ENCODE results near the gene DHRSX. TPM values are rescaled to one million over a fixed set of nuclear protein-coding genes. Genes with fewer than 3 reads are reported as not detected.

Gene DHRSX
- total RNA-seq, 1 donor from 2014 or later = 42.2 TPM

- H3K27ac Mint-ChIP-seq (ENCODE audit: unreplicated experiment) = no peak overlapping the region
- peaks cover 23% of the 10 kb centered on the region for H3K4me1 Mint-ChIP-seq (ENCODE audit: unreplicated experiment)
- TF ChIP-seq CTCF (IDR thresholded peaks at IDR 0.05) = no peak
- no peak overlapping the region for H3K4me3 Mint-ChIP-seq (ENCODE audit: unreplicated experiment)
- DNase-seq (ENCODE audit: extremely low spot score, unreplicated experiment) = no peak
- no peaks in the 10 kb centered on the region for H3K27me3 Mint-ChIP-seq (ENCODE audit: unreplicated experiment)
- H3K9me3 Mint-ChIP-seq (ENCODE audit: unreplicated experiment) = no peaks in the 10 kb centered on the region
- peaks cover 3% of the 10 kb centered on the region for H3K36me3 Mint-ChIP-seq (ENCODE audit: unreplicated experiment)
Observed at GRCh38 chrX:2185341-2186082, 315.3 kb downstream of the DHRSX start.

- Mint-ChIP-seq H3K36me3 (ENCODE audit: unreplicated experiment) (peaks cover 3% of the 10 kb centered on the region), H3K9me3 (ENCODE audit: unreplicated experiment) (no peaks in the 10 kb centered on the region), H3K27ac (ENCODE audit: unreplicated experiment) (no peak overlapping the region), H3K27me3 (ENCODE audit: unreplicated experiment) (no peaks in the 10 kb centered on the region), H3K4me3 (ENCODE audit: unreplicated experiment) (no peak overlapping the region), H3K4me1 (ENCODE audit: unreplicated experiment) (peaks cover 23% of the 10 kb centered on the region)
- no peak for TF ChIP-seq CTCF (IDR thresholded peaks at IDR 0.05)
- DNase-seq (ENCODE audit: extremely low spot score, unreplicated experiment) = no peak
Observed at GRCh38 chrX:2184089-2184488, 316.7 kb downstream of the DHRSX start.

- no peak for DNase-seq (ENCODE audit: extremely low spot score, unreplicated experiment)
- no peak for TF ChIP-seq CTCF (IDR thresholded peaks at IDR 0.05)
- Mint-ChIP-seq H3K9me3 (ENCODE audit: unreplicated experiment) (no peaks in the 10 kb centered on the region), H3K27ac (ENCODE audit: unreplicated experiment) (no peak overlapping the region), H3K4me1 (ENCODE audit: unreplicated experiment) (peaks cover 18% of the 10 kb centered on the region), H3K36me3 (ENCODE audit: unreplicated experiment) (peaks cover 3% of the 10 kb centered on the region), H3K27me3 (ENCODE audit: unreplicated experiment) (no peaks in the 10 kb centered on the region), H3K4me3 (ENCODE audit: unreplicated experiment) (no peak overlapping the region)
Observed at GRCh38 chrX:2183193-2183725, 317.5 kb downstream of the DHRSX start.

- Mint-ChIP-seq H3K27me3 (ENCODE audit: unreplicated experiment) (no peaks in the 10 kb centered on the region), H3K9me3 (ENCODE audit: unreplicated experiment) (no peaks in the 10 kb centered on the region), H3K4me3 (ENCODE audit: unreplicated experiment) (no peak overlapping the region), H3K36me3 (ENCODE audit: unreplicated experiment) (no peaks in the 10 kb centered on the region), H3K4me1 (ENCODE audit: unreplicated experiment) (peaks cover 8% of the 10 kb centered on the region), H3K27ac (ENCODE audit: unreplicated experiment) (no peak overlapping the region)
- no peak for TF ChIP-seq CTCF (IDR thresholded peaks at IDR 0.05)
- no peak for DNase-seq (ENCODE audit: extremely low spot score, unreplicated experiment)
Observed at GRCh38 chrX:2177541-2177940, 323.2 kb downstream of the DHRSX start.

GRCh38 chrX:2176733-2177132 lies 324.0 kb downstream of the DHRSX start:
- no peaks in the 10 kb centered on the region for H3K27me3 Mint-ChIP-seq (ENCODE audit: unreplicated experiment)
- no peak for TF ChIP-seq CTCF (IDR thresholded peaks at IDR 0.05)
- no peaks in the 10 kb centered on the region for H3K36me3 Mint-ChIP-seq (ENCODE audit: unreplicated experiment)
- no peak overlapping the region for H3K27ac Mint-ChIP-seq (ENCODE audit: unreplicated experiment)
- H3K9me3 Mint-ChIP-seq (ENCODE audit: unreplicated experiment) = no peaks in the 10 kb centered on the region
- H3K4me3 Mint-ChIP-seq (ENCODE audit: unreplicated experiment) = no peak overlapping the region
- H3K4me1 Mint-ChIP-seq (ENCODE audit: unreplicated experiment) = peaks cover 3% of the 10 kb centered on the region
- DNase-seq (ENCODE audit: extremely low spot score, unreplicated experiment) = no peak

Data from osteocyte (in vitro differentiated cells).